K562 (cell line): ENCODE data around the gene PUM1.

Source experiments
- BHLHE40 ChIP-seq: IDR thresholded peaks from 2 replicates; pipeline ENCODE4 v1.6.1; 2011; ENCODE audit warnings: low read length, improper control_type of control experiment
- EZH2 ChIP-seq: IDR thresholded peaks from 2 replicates; pipeline ENCODE4 v1.6.1; 2012; ENCODE audit warnings: low read depth, mild to moderate bottlenecking, inconsistent platforms, low read length, borderline replicate concordance
- JUNB ChIP-seq: fragments of 450-650 bp; formaldehyde crosslinking; conservative IDR thresholded peaks from 2 replicates; pipeline ENCODE4 v1.4.0; 2020; ENCODE audit warnings: mild to moderate bottlenecking
- TRIM28 ChIP-seq: fragments of 450-650 bp; IDR thresholded peaks from 2 replicates; pipeline ENCODE4 v1.6.1; 2017
- TF ChIP-seq, protein P1 (sequence below), 3 experiments: IDR thresholded peaks in 2 of 3; conservative IDR thresholded peaks in 1 of 3; 2 replicates each; pipeline ENCODE4 v1.5.1; 2011 to 2012; ENCODE audit warnings: low read length in 3 of 3, mild to moderate bottlenecking in 3 of 3, control low read depth in 2 of 3, improper control_type of control experiment in 1 of 3, inconsistent platforms in 1 of 3, low read depth in 1 of 3, mixed read lengths in 1 of 3, moderate library complexity in 1 of 3; ENCODE audit not compliant: insufficient read depth in 2 of 3

DNA sequence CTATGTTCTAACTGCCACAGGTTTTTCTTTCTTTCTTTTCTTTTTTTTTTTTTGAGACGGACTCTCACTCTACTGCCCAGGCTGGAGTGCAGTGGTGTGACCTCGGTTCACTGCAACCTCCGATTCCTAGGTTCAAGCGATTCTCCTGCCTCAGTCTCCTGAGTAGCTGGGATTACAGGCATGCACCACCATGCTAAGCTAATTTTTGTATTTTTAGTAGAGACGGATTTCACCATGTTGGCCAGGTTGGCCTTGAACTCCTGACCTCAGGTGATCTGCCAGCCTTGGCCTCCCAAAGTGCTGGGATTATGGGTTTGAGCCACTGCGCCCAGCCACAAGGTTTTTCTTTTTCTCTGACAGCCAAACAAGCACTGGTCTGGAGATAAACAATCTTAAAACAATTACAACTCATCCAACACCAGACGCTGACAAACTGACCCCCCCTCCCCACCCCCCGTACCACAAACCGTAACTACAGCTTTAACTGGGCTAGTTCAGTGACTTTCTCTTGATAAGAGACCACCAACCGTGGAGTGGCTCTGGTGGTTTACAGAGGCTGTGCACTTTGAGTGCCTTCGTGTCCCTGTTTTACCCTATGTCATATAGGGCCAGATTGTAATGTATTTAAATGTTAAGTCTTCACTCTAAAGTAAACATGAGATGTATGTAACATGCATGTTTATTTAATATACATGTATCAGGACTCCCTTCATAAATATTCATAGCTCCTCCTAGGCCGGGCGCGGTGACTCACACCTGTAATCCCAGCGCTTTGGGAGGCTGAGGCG is 19.5 kb upstream of the PUM1 start:
- TF ChIP-seq JUNB (CRISPR knock-in tag): no peak
- no peak; the same call in 1 of the 2 replicates for TF ChIP-seq BHLHE40
- TF ChIP-seq, protein P1, sequence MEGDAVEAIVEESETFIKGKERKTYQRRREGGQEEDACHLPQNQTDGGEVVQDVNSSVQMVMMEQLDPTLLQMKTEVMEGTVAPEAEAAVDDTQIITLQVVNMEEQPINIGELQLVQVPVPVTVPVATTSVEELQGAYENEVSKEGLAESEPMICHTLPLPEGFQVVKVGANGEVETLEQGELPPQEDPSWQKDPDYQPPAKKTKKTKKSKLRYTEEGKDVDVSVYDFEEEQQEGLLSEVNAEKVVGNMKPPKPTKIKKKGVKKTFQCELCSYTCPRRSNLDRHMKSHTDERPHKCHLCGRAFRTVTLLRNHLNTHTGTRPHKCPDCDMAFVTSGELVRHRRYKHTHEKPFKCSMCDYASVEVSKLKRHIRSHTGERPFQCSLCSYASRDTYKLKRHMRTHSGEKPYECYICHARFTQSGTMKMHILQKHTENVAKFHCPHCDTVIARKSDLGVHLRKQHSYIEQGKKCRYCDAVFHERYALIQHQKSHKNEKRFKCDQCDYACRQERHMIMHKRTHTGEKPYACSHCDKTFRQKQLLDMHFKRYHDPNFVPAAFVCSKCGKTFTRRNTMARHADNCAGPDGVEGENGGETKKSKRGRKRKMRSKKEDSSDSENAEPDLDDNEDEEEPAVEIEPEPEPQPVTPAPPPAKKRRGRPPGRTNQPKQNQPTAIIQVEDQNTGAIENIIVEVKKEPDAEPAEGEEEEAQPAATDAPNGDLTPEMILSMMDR (IDR thresholded peaks at IDR 0.05 in 2 of 3, conservative IDR thresholded peaks at IDR 0.05 in 1 of 3; ENCODE audit: insufficient read depth in 2 of 3, low read depth in 1 of 3, low read length in 3 of 3): peak in 1 of 3 experiments; percentile 10; a peak in 1 of 6 replicates
- no peak for TF ChIP-seq TRIM28
- TF ChIP-seq EZH2: no peak
